Adrenal gland (tissue), 5 donors: ENCODE results near the gene SMIM34.

Experiments used
- CTCF ChIP-seq, 6 experiments: fragments of 450-650 bp in 4 of 6; fragments of 200-600 bp in 2 of 6; sonication (generic) in 1 of 6; IDR thresholded peaks; 1 replicate in 5 of 6; 2 replicates in 1 of 6; pipeline versions ENCODE4 v1.5.1 to v1.8.0; 2016 to 2021; ENCODE audit warnings: antibody characterized with exemption in 6 of 6, mild to moderate bottlenecking in 2 of 6, moderate library complexity in 1 of 6
- POLR2A ChIP-seq, 2 donors: fragments of 450-650 bp; IDR thresholded peaks; one replicate each; pipeline ENCODE4 v1.6.1; 2017; ENCODE audit warnings: antibody characterized with exemption in 2 of 2, mild to moderate bottlenecking in 2 of 2, moderate library complexity in 1 of 2
- donor health status: DM: no; HTN: no; CAD: no.

DNA sequence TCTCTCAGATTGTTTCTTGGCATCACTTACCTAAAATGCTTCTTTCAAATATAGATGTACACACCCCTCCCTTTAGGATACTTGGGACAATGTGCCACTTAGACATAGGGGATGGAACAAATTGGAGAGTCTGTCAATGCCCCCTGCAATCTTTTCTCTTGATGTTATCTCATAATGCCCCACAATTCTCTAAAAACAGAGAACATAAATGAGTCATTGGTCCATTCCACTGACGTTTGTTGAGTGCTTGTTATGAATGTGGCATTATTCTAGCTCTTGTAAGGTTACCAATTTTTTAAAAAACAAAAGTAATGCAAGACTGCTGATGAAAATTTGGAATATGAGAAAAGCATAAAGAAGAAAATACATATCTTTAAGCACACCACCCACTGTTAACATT is 54.0 kb downstream of the SMIM34 start:
- no peak for TF ChIP-seq CTCF (IDR thresholded peaks at IDR 0.05)
- no peak for TF ChIP-seq POLR2A (IDR thresholded peaks at IDR 0.05)
